Activated CD4-positive, alpha-beta T cell treated with anti-CD3 and anti-CD28 coated beads for 24 hours (primary cell): ENCODE data around the gene CARD10.
A peak's percentile ranks its signal among the peaks of the same experiment; 100 is the strongest.
"Not testable (repeated sequence)": the region's sequence is repeated elsewhere in the genome, so short reads cannot be mapped to it uniquely, and the experiment has no call there.

Source experiments
- DNase-seq, 2 donors: peaks; one replicate each; pipeline ENCODE4 v3.0.0-alpha.2; 2020; ENCODE audit warnings: low read depth in 2 of 2

Gene CARD10

GRCh38 chr22:37485395-37486223 lies 33.6 kb downstream of the CARD10 start:
- DNase-seq: peak in 1 of 2 donors; percentile 9

GRCh38 chr22:37484480-37485394 lies 34.5 kb downstream of the CARD10 start:
- DNase-seq: peak; percentile 70 to 74

- DNase-seq: no peak
Observed at GRCh38 chr22:37483050-37483449, 36.2 kb downstream of the CARD10 start.

- DNase-seq: no peak
Observed at GRCh38 chr22:37482244-37482643, 37.0 kb downstream of the CARD10 start.

- DNase-seq: no peak
Observed at GRCh38 chr22:37481347-37481907, 37.8 kb downstream of the CARD10 start.

GRCh38 chr22:37480387-37481346 lies 38.5 kb downstream of the CARD10 start:
- no peak for DNase-seq

- DNase-seq: no peak
Observed at GRCh38 chr22:37479196-37479595, 40.0 kb downstream of the CARD10 start.

GRCh38 chr22:37476389-37477329 lies 42.6 kb downstream of the CARD10 start:
- DNase-seq: no peak

GRCh38 chr22:37474447-37475090 lies 44.6 kb downstream of the CARD10 start:
- DNase-seq: no peak

GRCh38 chr22:37473437-37473946 lies 45.7 kb downstream of the CARD10 start:
- DNase-seq: no peak

- DNase-seq: peak in 1 of 2 donors; percentile 30
Observed at GRCh38 chr22:37472418-37473006, 46.7 kb downstream of the CARD10 start.

- DNase-seq: no peak
Observed at GRCh38 chr22:37471727-37472417, 47.3 kb downstream of the CARD10 start.

GRCh38 chr22:37470087-37470445 lies 49.1 kb downstream of the CARD10 start:
- no peak for DNase-seq

GRCh38 chr22:37469416-37470086 lies 49.7 kb downstream of the CARD10 start:
- DNase-seq: no peak

GRCh38 chr22:37468201-37468695 lies 51.0 kb downstream of the CARD10 start:
- not testable (repeated sequence) for DNase-seq

GRCh38 chr22:37467391-37467955 lies 51.7 kb downstream of the CARD10 start:
- DNase-seq: no peak

- DNase-seq: no peak
Observed at GRCh38 chr22:37464181-37464580, 55.0 kb downstream of the CARD10 start.
